ENCODE data around the gene SDS. TPM values are rescaled to one million over a fixed set of nuclear protein-coding genes. Genes with fewer than 3 reads are reported as not detected.

Gene SDS
- total RNA-seq, 4 donors from 2014 or later: not detected

GRCh38 chr12:113392520-113392919 is 11.2 kb downstream of the SDS start:
- no peak overlapping the region for H3K27ac ChIP-seq
- no peaks in the 10 kb centered on the region for H3K4me1 ChIP-seq
- H3K9me3 ChIP-seq: no peaks in the 10 kb centered on the region
- no peak overlapping the region for H3K4me3 ChIP-seq
- no peak for DNase-seq
- intact Hi-C loops (cut with DNase I; ENCODE audit: low total_unique reads): no loop called here
- no peaks in the 10 kb centered on the region for H3K36me3 ChIP-seq
- no peaks in the 10 kb centered on the region for H3K27me3 ChIP-seq
- no peak for TF ChIP-seq POLR2A (IDR thresholded peaks at IDR 0.05)

DNA sequence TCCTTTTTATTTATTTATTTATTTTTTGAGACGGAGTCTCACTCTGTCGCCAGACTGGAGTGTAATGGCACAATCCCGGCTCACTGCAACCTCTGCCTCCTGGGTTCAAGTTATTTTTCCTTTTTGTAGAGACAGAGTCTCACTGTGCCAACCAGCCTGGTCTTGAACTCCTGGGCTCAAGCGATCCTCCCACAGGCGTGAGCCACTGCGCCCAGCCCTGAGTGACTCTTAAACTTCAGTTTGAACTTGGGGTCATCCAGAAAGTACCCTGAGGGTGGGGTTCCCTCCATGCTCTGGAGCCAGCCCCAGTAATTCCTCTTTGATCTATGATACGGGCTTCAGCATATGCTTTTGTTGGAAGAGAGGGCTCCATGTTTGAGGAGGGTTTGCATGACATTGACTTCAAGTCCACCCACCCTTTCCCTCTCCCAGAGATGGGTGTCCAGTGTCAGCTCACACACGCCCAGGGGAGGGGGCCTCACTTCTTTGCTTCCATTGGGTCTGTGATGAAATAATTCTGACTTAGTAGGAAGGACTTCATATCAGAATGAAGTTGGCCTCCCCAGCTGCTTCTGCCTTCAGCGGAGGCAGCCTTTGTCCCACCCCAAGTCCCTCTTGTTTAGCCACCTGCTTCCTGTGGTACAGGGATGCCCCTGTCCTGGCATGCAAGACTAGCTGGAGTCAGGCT is 11.9 kb downstream of the SDS start:
- H3K9me3 ChIP-seq: no peaks in the 10 kb centered on the region
- no peaks in the 10 kb centered on the region for H3K4me1 ChIP-seq
- H3K27ac ChIP-seq: no peak overlapping the region
- no peaks in the 10 kb centered on the region for H3K36me3 ChIP-seq
- H3K27me3 ChIP-seq: no peaks in the 10 kb centered on the region
- no peak for DNase-seq
- TF ChIP-seq POLR2A (IDR thresholded peaks at IDR 0.05) (no peak), CTCF (IDR thresholded peaks at IDR 0.05) (no peak)
- no peak overlapping the region for H3K4me3 ChIP-seq
- intact Hi-C loops (cut with DNase I; ENCODE audit: low total_unique reads): no loop called here

DNA sequence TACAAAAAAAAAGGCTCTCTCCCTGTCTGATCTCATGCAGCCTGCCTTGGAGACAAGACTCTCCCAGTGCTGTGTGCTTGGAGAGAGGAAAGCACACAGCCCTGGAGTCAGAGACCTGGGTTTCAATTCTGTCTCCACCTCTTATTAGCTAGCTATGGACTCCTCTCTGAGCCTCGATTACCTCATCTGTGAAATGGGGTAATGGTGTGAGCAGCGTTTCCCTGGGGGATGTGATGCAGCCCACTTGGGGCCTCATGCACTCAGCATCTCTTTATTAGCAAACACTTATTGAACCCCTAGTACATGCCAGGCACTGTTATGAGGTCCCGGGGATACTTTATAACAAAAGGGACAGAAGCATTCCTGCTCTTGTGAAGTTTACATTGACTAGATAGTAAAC is 12.5 kb downstream of the SDS start:
- Histone ChIP-seq H3K27ac (no peak overlapping the region), H3K36me3 (no peaks in the 10 kb centered on the region), H3K4me1 (no peaks in the 10 kb centered on the region), H3K9me3 (no peaks in the 10 kb centered on the region), H3K4me3 (no peak overlapping the region), H3K27me3 (no peaks in the 10 kb centered on the region)
- intact Hi-C loops (cut with DNase I; ENCODE audit: low total_unique reads): no loop called here
- no peak for DNase-seq
- TF ChIP-seq CTCF (IDR thresholded peaks at IDR 0.05) (no peak), POLR2A (IDR thresholded peaks at IDR 0.05) (no peak)

DNA sequence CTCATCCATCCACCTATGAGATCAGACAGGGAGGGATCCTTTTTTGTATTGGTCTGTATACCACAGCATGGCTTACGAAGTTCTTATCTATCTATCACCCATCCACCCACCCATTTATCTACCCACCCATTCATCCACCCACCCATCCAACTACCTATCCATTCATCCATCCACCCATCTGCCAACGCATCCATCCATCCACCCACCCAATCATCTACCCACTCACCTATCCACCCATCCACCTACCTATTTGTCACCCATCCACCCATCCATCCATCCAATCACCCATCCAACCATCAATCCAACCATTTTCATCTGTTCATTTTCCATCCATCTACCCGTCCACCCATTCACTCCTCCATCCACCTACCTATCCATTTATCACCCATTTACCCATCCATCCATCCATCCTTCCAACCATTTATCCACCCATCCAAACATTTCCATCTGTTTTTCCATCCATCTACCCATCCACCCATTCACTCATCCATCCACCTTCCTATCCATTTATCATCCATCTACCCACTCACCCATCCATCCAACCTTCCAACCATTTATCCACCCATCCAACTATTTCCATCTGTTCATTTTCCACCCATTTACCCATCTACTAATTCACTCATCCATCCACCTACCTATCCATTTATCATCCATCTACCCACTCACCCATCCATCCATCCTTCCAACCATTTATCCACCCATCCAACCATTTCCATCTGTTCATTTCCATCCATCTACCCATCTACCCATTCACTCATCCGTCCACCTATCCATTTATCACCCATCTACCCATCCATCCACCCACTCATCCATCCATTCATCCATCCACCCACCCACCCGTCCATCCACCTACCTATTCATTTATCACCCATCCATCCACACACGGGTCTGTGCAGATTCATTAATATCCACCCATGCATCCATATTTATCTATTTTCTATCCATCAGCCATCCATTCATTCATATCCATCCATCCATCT is 13.3 kb downstream of the SDS start:
- Histone ChIP-seq H3K4me3 (no peak overlapping the region), H3K27me3 (no peaks in the 10 kb centered on the region), H3K27ac (no peak overlapping the region), H3K36me3 (no peaks in the 10 kb centered on the region), H3K9me3 (no peaks in the 10 kb centered on the region), H3K4me1 (no peaks in the 10 kb centered on the region)
- TF ChIP-seq CTCF (IDR thresholded peaks at IDR 0.05) (no peak), POLR2A (IDR thresholded peaks at IDR 0.05) (no peak)
- DNase-seq: no peak
- intact Hi-C loops (cut with DNase I; ENCODE audit: low total_unique reads): no loop called here

DNA sequence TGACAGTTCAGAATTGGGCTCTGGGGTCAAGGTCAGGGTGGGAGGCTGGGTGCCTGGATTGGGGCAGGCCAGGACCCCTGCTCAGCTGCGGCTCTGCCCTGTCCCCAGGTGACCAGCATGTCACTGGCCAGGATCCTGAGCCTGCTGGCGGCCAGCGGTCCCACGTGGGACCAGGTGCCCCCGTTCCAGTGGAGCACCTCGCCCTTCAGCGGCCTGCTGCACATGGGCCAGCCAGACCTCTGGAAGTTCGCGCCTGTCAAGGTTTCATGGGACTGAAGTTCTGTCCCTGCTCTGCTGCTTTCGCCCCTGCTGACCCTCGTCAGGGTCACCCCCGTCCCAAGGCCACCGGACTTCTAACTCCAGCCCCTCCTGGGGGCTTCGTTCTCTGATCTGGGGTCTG is 15.3 kb downstream of the SDS start:
- intact Hi-C loops (cut with DNase I; ENCODE audit: low total_unique reads): no loop called here
- H3K27me3 ChIP-seq: no peaks in the 10 kb centered on the region
- DNase-seq: no peak
- H3K36me3 ChIP-seq: no peaks in the 10 kb centered on the region
- TF ChIP-seq POLR2A (IDR thresholded peaks at IDR 0.05): no peak
- TF ChIP-seq CTCF (IDR thresholded peaks at IDR 0.05): no peak
- H3K4me3 ChIP-seq: no peak overlapping the region
- no peaks in the 10 kb centered on the region for H3K9me3 ChIP-seq
- no peak overlapping the region for H3K27ac ChIP-seq
- H3K4me1 ChIP-seq: no peaks in the 10 kb centered on the region
